HepG2 (cell line): ENCODE measurements around the gene SP6. TPM values are rescaled to one million over a fixed set of nuclear protein-coding genes. Genes with fewer than 3 reads are reported as not detected.

Experiments
- BATF2 ChIP-seq: sonication (generic); formaldehyde crosslinking; IDR thresholded peaks from 2 replicates; pipeline ENCODE4 v1.8.0; 2022; ENCODE audit warnings: mild to moderate bottlenecking, missing genetic modification reagents, moderate library complexity
- BRCA1 ChIP-seq: sonication (generic); formaldehyde crosslinking; IDR thresholded peaks from 2 replicates; pipeline ENCODE4 v1.4.0; 2020; ENCODE audit warnings: missing genetic modification reagents
- DRAP1 ChIP-seq: IDR thresholded peaks from 2 replicates; pipeline ENCODE4 v1.6.1; 2016; ENCODE audit warnings: missing genetic modification reagents, missing compliant biosample characterization
- ETV6 ChIP-seq: sonication (generic); formaldehyde crosslinking; conservative IDR thresholded peaks from 2 replicates; pipeline ENCODE4 v1.4.0; 2020; ENCODE audit warnings: missing genetic modification reagents
- HNF4G ChIP-seq, 2 experiments: sonication (generic) in 1 of 2; formaldehyde crosslinking in 1 of 2; IDR thresholded peaks; 2 replicates each; pipeline versions ENCODE4 v1.4.0 to v1.6.1; 2011 to 2020; ENCODE audit warnings: borderline replicate concordance in 2 of 2, low read depth in 2 of 2, mild to moderate bottlenecking in 2 of 2, low read length in 1 of 2, missing genetic modification reagents in 1 of 2, moderate library complexity in 1 of 2
- HOXA9 ChIP-seq: sonication (generic); formaldehyde crosslinking; IDR thresholded peaks from 2 replicates; pipeline ENCODE4 v1.8.1; 2022; ENCODE audit warnings: missing genetic modification reagents, mild to moderate bottlenecking, moderate library complexity, borderline replicate concordance
- JARID2 ChIP-seq: sonication (generic); formaldehyde crosslinking; IDR thresholded peaks from 2 replicates; pipeline ENCODE4 v1.8.1; 2023; ENCODE audit warnings: missing genetic modification reagents, inconsistent platforms; ENCODE audit not compliant: insufficient replicate concordance
- JUND ChIP-seq: sonication (generic); formaldehyde crosslinking; IDR thresholded peaks from 2 replicates; pipeline ENCODE4 v1.8.0; 2022; ENCODE audit warnings: mild to moderate bottlenecking, missing genetic modification reagents
- KAT2B ChIP-seq: fragments of 150-350 bp; IDR thresholded peaks from 2 replicates; pipeline ENCODE4 v1.6.1; 2014; ENCODE audit warnings: low read depth, low read length, borderline replicate concordance
- KDM3A ChIP-seq: IDR thresholded peaks from 2 replicates; pipeline ENCODE4 v1.6.1; 2018; ENCODE audit warnings: low read depth, missing compliant biosample characterization
- MAFF ChIP-seq: IDR thresholded peaks from 2 replicates; pipeline ENCODE4 v1.6.1; 2011; ENCODE audit warnings: low read depth, low read length, improper control_type of control experiment
- MAZ ChIP-seq, 2 experiments: sonication (generic) in 1 of 2; formaldehyde crosslinking in 1 of 2; IDR thresholded peaks; 2 replicates each; pipeline versions ENCODE4 v1.5.0 to v1.6.1; 2012 to 2020; ENCODE audit warnings: low read depth in 2 of 2, mild to moderate bottlenecking in 2 of 2, borderline replicate concordance in 1 of 2, improper control_type of control experiment in 1 of 2, low read length in 1 of 2, missing genetic modification reagents in 1 of 2, moderate library complexity in 1 of 2
- SRY ChIP-seq: sonication (generic); formaldehyde crosslinking; IDR thresholded peaks from 2 replicates; pipeline ENCODE4 v1.8.0; 2022; ENCODE audit warnings: mild to moderate bottlenecking, missing genetic modification reagents
- ZBTB14 ChIP-seq: sonication (generic); formaldehyde crosslinking; IDR thresholded peaks from 2 replicates; pipeline ENCODE4 v1.4.0; 2020; ENCODE audit warnings: missing genetic modification reagents
- ZFP90 ChIP-seq: sonication (generic); formaldehyde crosslinking; IDR thresholded peaks from 2 replicates; pipeline ENCODE4 v1.8.0; 2022; ENCODE audit warnings: missing genetic modification reagents, mild to moderate bottlenecking, inconsistent platforms, borderline replicate concordance
- ZNF10 ChIP-seq: sonication (generic); formaldehyde crosslinking; IDR thresholded peaks from 2 replicates; pipeline ENCODE4 v1.4.0; 2020; ENCODE audit warnings: mild to moderate bottlenecking, low read depth, missing genetic modification reagents, borderline replicate concordance
- ZNF121 ChIP-seq: sonication (generic); formaldehyde crosslinking; IDR thresholded peaks from 2 replicates; pipeline ENCODE4 v1.5.0; 2020; ENCODE audit warnings: mild to moderate bottlenecking, missing genetic modification reagents
- ZNF292 ChIP-seq: sonication (generic); formaldehyde crosslinking; IDR thresholded peaks from 2 replicates; pipeline ENCODE4 v1.8.1; 2022; ENCODE audit warnings: mild to moderate bottlenecking, low read depth, missing genetic modification reagents, borderline replicate concordance
- ZNF331 ChIP-seq: sonication (generic); formaldehyde crosslinking; IDR thresholded peaks from 2 replicates; pipeline ENCODE4 v1.4.0; 2020; ENCODE audit warnings: missing genetic modification reagents
- ZNF431 ChIP-seq: sonication (generic); formaldehyde crosslinking; IDR thresholded peaks from 2 replicates; pipeline ENCODE4 v1.9.0; 2022; ENCODE audit warnings: missing genetic modification reagents, low read depth, mild to moderate bottlenecking, borderline replicate concordance
- ZNF441 ChIP-seq: sonication (generic); formaldehyde crosslinking; IDR thresholded peaks from 2 replicates; pipeline ENCODE4 v1.7.0; 2021; ENCODE audit warnings: missing genetic modification reagents, borderline replicate concordance
- ZNF615 ChIP-seq: sonication (generic); formaldehyde crosslinking; IDR thresholded peaks from 2 replicates; pipeline ENCODE4 v1.5.0; 2020; ENCODE audit warnings: mild to moderate bottlenecking, missing genetic modification reagents, borderline replicate concordance
- ZNF672 ChIP-seq: sonication (generic); formaldehyde crosslinking; IDR thresholded peaks from 2 replicates; pipeline ENCODE4 v1.8.1; 2022; ENCODE audit warnings: missing genetic modification reagents
- ZNF788 ChIP-seq: sonication (generic); formaldehyde crosslinking; IDR thresholded peaks from 2 replicates; pipeline ENCODE4 v1.5.0; 2020; ENCODE audit warnings: mild to moderate bottlenecking, missing genetic modification reagents, borderline replicate concordance
- polyA plus RNA-seq, 8 experiments: library from polyadenylated mRNA; depleted of rRNA in 3 of 8; stranded (reverse) in 7 of 8; unstranded in 1 of 8; fragments of >200 nt; fragmentation: Illumina TruSeq in 4 of 8; extraction: Trizol in 4 of 8; gene quantifications; 2 replicates each; pipeline versions ENCODE4 v1.2.1 to v1.2.3, GENCODE V29; 2011 to 2016; ENCODE audit warnings: low read depth in 4 of 8, missing spikeins in 1 of 8, mixed read lengths in 1 of 8; ENCODE audit not compliant: insufficient read depth in 1 of 8
- total RNA-seq, 5 experiments: library from RNA; depleted of rRNA; stranded (reverse); fragments of >200 nt; fragmentation: Illumina TruSeq; extraction: Trizol; gene quantifications; 2 replicates each; pipeline ENCODE4 v1.2.3, GENCODE V29; 2016; ENCODE audit warnings: low read depth in 1 of 5
- TF ChIP-seq, protein P1 (sequence below): sonication (generic); formaldehyde crosslinking; conservative IDR thresholded peaks from 2 replicates; pipeline ENCODE4 v1.8.1; 2023; ENCODE audit warnings: missing genetic modification reagents

The SP6 gene
- total and polyA plus RNA-seq, 2 of the 13 experiments (the other 11 are each of a cell fraction or from before 2014, with no cell fraction given): 0.07 TPM

GRCh38 chr17:47895856-47896671 is 45.1 kb upstream of the SP6 start, which contains the start of gene SP2 (continued):
- no peak for TF ChIP-seq ZNF10 (CRISPR knock-in tag)
- TF ChIP-seq ZNF121: no peak
- 0 out of 2 replicates have a peak, but pooled peaks have one; percentile 0 for TF ChIP-seq ZNF788 (CRISPR knock-in tag)
- TF ChIP-seq HOXA9: no peak; the same call in 1 of the 2 replicates
- TF ChIP-seq MAFF: no peak
- TF ChIP-seq JUND (CRISPR knock-in tag): no peak
- no peak for TF ChIP-seq ZBTB14 (CRISPR knock-in tag)
- TF ChIP-seq ZFP90 (CRISPR knock-in tag): no peak
- TF ChIP-seq ZNF672 (CRISPR knock-in tag): no peak
- TF ChIP-seq HNF4G (IDR thresholded peaks at IDR 0.05; ENCODE audit: borderline replicate concordance, low read depth, low read length): no peak
- TF ChIP-seq HNF4G (CRISPR knock-in tag; IDR thresholded peaks at IDR 0.05; ENCODE audit: borderline replicate concordance, low read depth): no peak; the same call in 1 of the 2 replicates
- TF ChIP-seq ZNF292 (CRISPR knock-in tag): no peak
- TF ChIP-seq JARID2: no peak
- TF ChIP-seq, protein P1, sequence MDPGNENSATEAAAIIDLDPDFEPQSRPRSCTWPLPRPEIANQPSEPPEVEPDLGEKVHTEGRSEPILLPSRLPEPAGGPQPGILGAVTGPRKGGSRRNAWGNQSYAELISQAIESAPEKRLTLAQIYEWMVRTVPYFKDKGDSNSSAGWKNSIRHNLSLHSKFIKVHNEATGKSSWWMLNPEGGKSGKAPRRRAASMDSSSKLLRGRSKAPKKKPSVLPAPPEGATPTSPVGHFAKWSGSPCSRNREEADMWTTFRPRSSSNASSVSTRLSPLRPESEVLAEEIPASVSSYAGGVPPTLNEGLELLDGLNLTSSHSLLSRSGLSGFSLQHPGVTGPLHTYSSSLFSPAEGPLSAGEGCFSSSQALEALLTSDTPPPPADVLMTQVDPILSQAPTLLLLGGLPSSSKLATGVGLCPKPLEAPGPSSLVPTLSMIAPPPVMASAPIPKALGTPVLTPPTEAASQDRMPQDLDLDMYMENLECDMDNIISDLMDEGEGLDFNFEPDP (CRISPR knock-in tag): no peak
- no peak for TF ChIP-seq DRAP1 (CRISPR knock-in tag)
- no peak for TF ChIP-seq ETV6
- TF ChIP-seq BRCA1 (CRISPR knock-in tag): no peak
- TF ChIP-seq SRY (CRISPR knock-in tag): no peak
- TF ChIP-seq ZNF441: no peak
- TF ChIP-seq ZNF431 (CRISPR knock-in tag): no peak
- 0 out of 2 replicates have a peak, but pooled peaks have one; percentile 49 for TF ChIP-seq BATF2
- peak; percentile 99 for TF ChIP-seq MAZ (IDR thresholded peaks at IDR 0.05; ENCODE audit: borderline replicate concordance, low read depth, low read length)
- TF ChIP-seq MAZ (CRISPR knock-in tag; IDR thresholded peaks at IDR 0.05; ENCODE audit: low read depth): peak; percentile 73
- no peak for TF ChIP-seq ZNF615
- peak; percentile 4 for TF ChIP-seq ZNF331 (CRISPR knock-in tag)
- no peak for TF ChIP-seq KAT2B
- 0 out of 2 replicates have a peak, but pooled peaks have one; percentile 57 for TF ChIP-seq KDM3A (CRISPR knock-in tag)
